GM21529 (cell line): ENCODE results near the gene APOO.
"Not testable (repeated sequence)": the region's sequence is repeated elsewhere in the genome, so short reads cannot be mapped to it uniquely, and the experiment has no call there.

Experiments
- ATAC-seq: cut with Tn5 transposase; IDR thresholded peaks from one replicate; pipeline ENCODE4 v1.9.1; 2021; ENCODE audit not compliant: unreplicated experiment

The APOO gene

GRCh38 chrX:23904096-23904495 lies 3.6 kb downstream of the APOO start:
- no peak for ATAC-seq

GRCh38 chrX:23902419-23902818 lies 5.3 kb downstream of the APOO start:
- no peak for ATAC-seq

GRCh38 chrX:23901805-23902204 lies 5.9 kb downstream of the APOO start:
- peak; percentile 60 for ATAC-seq

GRCh38 chrX:23901060-23901459 lies 6.7 kb downstream of the APOO start:
- ATAC-seq, result no peak

GRCh38 chrX:23900220-23900797 lies 7.4 kb downstream of the APOO start:
- no peak for ATAC-seq

GRCh38 chrX:23898412-23898959 lies 9.3 kb downstream of the APOO start:
- no peak for ATAC-seq

GRCh38 chrX:23896981-23897380 lies 10.8 kb downstream of the APOO start:
- no peak for ATAC-seq

- ATAC-seq, result not testable (repeated sequence)
These were observed 11.2 kb downstream of the APOO start for GRCh38 chrX:23896539-23896938.

- not testable (repeated sequence) for ATAC-seq
These were observed 12.7 kb downstream of the APOO start for GRCh38 chrX:23894993-23895392.

GRCh38 chrX:23890933-23891332 lies 16.8 kb downstream of the APOO start:
- ATAC-seq, result no peak

GRCh38 chrX:23888887-23889501 lies 18.7 kb downstream of the APOO start:
- ATAC-seq, result no peak

- no peak for ATAC-seq
These were observed 19.8 kb downstream of the APOO start for GRCh38 chrX:23887918-23888317.

- no peak for ATAC-seq
These were observed 20.3 kb downstream of the APOO start for GRCh38 chrX:23887451-23887850.

GRCh38 chrX:23885803-23886202 lies 21.9 kb downstream of the APOO start:
- no peak for ATAC-seq

- ATAC-seq, result no peak
These were observed 23.2 kb downstream of the APOO start for GRCh38 chrX:23884427-23885024.

- ATAC-seq, result no peak
These were observed 23.9 kb downstream of the APOO start for GRCh38 chrX:23883737-23884354.

- ATAC-seq, result no peak
These were observed 28.2 kb downstream of the APOO start for GRCh38 chrX:23879380-23880090.

- ATAC-seq, result no peak
These were observed 35.7 kb downstream of the APOO start for GRCh38 chrX:23871905-23872546.

- ATAC-seq, result no peak
These were observed 37.7 kb downstream of the APOO start for GRCh38 chrX:23870041-23870440.

GRCh38 chrX:23864742-23865326 lies 42.9 kb downstream of the APOO start:
- ATAC-seq, result no peak
